ENCODE results near the gene FN3K.

DNA sequence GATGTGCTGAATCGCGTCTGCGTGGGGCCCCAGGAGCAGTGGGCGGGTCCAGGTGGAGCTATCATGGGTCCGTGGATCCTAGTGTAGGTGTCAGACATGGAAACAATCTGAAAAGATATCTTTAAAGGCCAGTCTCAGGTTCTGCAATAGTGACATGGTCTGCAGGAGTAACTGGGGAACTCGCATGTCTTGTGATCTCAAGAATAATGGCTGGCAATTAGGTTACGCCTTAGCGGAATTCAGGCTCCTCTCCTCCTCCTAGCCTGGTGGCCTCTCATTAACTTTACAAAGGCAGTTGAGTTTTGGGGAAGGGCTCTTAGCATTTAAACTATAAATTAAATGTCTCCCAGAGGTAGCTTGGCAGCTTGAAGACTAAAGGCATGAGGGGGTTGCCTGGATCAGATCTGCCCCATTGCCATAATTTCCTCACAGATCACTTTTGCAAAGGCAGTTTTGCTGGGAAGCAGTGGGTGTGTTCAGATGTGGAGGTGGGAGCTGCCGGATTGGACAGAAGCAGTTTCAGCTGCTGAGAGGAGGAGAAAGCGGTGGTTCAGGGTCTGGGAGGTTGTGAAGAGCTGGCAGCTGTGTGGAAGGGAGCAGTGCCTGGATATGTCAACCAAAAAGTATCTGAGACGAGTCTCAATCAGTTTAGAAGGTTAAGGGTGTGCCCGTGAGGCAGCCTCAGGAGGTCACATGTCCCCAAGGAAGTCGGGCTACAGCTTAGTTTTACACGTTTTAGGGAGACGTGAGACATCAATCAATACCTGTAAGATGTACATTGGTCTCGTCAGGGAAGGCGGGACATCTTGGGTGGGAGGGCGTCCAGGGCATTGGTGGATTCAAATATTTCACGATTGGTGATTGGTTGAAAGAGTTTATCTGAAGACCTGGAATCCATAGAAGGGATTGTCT, 19.1 kb downstream of the FN3K start:
- TF ChIP-seq POLR2A (IDR thresholded peaks at IDR 0.05; ENCODE audit: low read depth, low read length) (no peak), EZH2 (IDR thresholded peaks at IDR 0.05; ENCODE audit: borderline replicate concordance, low read depth, low read length, severe bottlenecking) (no peak), FOS (IDR thresholded peaks at IDR 0.05; ENCODE audit: borderline replicate concordance, insufficient read depth, low read length) (no peak)
- TF ChIP-seq, protein P1, sequence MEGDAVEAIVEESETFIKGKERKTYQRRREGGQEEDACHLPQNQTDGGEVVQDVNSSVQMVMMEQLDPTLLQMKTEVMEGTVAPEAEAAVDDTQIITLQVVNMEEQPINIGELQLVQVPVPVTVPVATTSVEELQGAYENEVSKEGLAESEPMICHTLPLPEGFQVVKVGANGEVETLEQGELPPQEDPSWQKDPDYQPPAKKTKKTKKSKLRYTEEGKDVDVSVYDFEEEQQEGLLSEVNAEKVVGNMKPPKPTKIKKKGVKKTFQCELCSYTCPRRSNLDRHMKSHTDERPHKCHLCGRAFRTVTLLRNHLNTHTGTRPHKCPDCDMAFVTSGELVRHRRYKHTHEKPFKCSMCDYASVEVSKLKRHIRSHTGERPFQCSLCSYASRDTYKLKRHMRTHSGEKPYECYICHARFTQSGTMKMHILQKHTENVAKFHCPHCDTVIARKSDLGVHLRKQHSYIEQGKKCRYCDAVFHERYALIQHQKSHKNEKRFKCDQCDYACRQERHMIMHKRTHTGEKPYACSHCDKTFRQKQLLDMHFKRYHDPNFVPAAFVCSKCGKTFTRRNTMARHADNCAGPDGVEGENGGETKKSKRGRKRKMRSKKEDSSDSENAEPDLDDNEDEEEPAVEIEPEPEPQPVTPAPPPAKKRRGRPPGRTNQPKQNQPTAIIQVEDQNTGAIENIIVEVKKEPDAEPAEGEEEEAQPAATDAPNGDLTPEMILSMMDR (IDR thresholded peaks at IDR 0.05; ENCODE audit: extremely low read depth in 1 of 2, insufficient read depth in 1 of 2, low read depth in 1 of 2, low read length in 2 of 2) = no peak
- TF ChIP-seq, protein P2, sequence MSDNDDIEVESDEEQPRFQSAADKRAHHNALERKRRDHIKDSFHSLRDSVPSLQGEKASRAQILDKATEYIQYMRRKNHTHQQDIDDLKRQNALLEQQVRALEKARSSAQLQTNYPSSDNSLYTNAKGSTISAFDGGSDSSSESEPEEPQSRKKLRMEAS (IDR thresholded peaks at IDR 0.05; ENCODE audit: insufficient read depth, insufficient read length) = no peak
